Glutamatergic neuron (in vitro differentiated cells): ENCODE data around the gene NFASC. TPM values are rescaled to one million over a fixed set of nuclear protein-coding genes. Genes with fewer than 3 reads are reported as not detected.

Experiments used
- DNase-seq: peaks from one replicate; pipeline ENCODE4 v3.0.0; 2022
- H3K27ac Mint-ChIP-seq: one replicate; pipeline ENCODE4 v1.8.0; 2020; ENCODE audit warnings: mild to moderate bottlenecking, mixed read lengths, inconsistent platforms; ENCODE audit not compliant: unreplicated experiment
- H3K27me3 Mint-ChIP-seq: one replicate; pipeline ENCODE4 v1.8.0; 2020; ENCODE audit warnings: mild to moderate bottlenecking, moderate library complexity, mixed read lengths, inconsistent platforms; ENCODE audit not compliant: unreplicated experiment
- H3K36me3 Mint-ChIP-seq: one replicate; pipeline ENCODE4 v1.8.0; 2020; ENCODE audit warnings: mild to moderate bottlenecking, mixed read lengths, inconsistent platforms; ENCODE audit not compliant: unreplicated experiment
- H3K4me1 Mint-ChIP-seq: one replicate; pipeline ENCODE4 v1.8.0; 2020; ENCODE audit warnings: mild to moderate bottlenecking, low read depth, mixed read lengths, inconsistent platforms; ENCODE audit not compliant: unreplicated experiment
- H3K4me3 Mint-ChIP-seq: one replicate; pipeline ENCODE4 v1.8.0; 2020; ENCODE audit warnings: mild to moderate bottlenecking, mixed read lengths, inconsistent platforms; ENCODE audit not compliant: unreplicated experiment
- H3K9me3 Mint-ChIP-seq: one replicate; pipeline ENCODE4 v1.8.0; 2020; ENCODE audit warnings: mild to moderate bottlenecking, moderate library complexity, mixed read lengths, inconsistent platforms; ENCODE audit not compliant: unreplicated experiment
- total RNA-seq: library from RNA; stranded (reverse); fragmentation: NEBNext Ultra II Directional; extraction: Animal tissue kit (Norgen Biotek cat#: 25700); gene quantifications from one replicate; pipeline ENCODE4 v1.2.1, GENCODE V29; 2021; ENCODE audit not compliant: unreplicated experiment
- TF ChIP-seq, protein P1 (sequence below): fragments of 200-600 bp; sonication (generic); IDR thresholded peaks from one replicate; pipeline ENCODE4 v1.5.0; 2021; ENCODE audit not compliant: partially characterized antibody, unreplicated experiment

NFASC gene
- total RNA-seq, 1 donor from 2014 or later, result 301 TPM

DNA sequence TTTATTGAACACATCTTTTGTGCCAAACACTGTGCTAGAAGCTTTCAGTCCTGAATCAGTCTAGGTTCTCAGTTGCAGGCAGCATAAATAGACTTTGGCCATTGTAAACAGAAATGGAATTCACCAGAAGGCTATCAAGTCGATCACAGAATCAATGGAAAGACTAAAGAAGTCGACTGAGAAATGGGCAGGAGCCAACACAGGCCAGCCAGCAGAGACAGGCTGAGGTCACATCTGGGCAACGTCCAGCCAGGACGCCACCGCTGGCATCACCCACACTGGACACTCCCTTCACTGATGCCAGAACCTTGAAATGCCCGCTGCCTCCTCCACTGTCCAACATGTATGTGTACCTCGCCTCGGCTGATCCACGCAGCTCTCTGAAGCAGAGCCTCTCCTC, 166.9 kb downstream of the NFASC start:
- Mint-ChIP-seq H3K9me3 (peaks cover 7% of the 10 kb centered on the region), H3K27ac (no peak overlapping the region), H3K36me3 (no peaks in the 10 kb centered on the region), H3K27me3 (peaks cover 23% of the 10 kb centered on the region), H3K4me1 (peaks cover 42% of the 10 kb centered on the region), H3K4me3 (no peak overlapping the region)
- TF ChIP-seq, protein P1, sequence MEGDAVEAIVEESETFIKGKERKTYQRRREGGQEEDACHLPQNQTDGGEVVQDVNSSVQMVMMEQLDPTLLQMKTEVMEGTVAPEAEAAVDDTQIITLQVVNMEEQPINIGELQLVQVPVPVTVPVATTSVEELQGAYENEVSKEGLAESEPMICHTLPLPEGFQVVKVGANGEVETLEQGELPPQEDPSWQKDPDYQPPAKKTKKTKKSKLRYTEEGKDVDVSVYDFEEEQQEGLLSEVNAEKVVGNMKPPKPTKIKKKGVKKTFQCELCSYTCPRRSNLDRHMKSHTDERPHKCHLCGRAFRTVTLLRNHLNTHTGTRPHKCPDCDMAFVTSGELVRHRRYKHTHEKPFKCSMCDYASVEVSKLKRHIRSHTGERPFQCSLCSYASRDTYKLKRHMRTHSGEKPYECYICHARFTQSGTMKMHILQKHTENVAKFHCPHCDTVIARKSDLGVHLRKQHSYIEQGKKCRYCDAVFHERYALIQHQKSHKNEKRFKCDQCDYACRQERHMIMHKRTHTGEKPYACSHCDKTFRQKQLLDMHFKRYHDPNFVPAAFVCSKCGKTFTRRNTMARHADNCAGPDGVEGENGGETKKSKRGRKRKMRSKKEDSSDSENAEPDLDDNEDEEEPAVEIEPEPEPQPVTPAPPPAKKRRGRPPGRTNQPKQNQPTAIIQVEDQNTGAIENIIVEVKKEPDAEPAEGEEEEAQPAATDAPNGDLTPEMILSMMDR, result no peak
- DNase-seq, result no peak

DNA sequence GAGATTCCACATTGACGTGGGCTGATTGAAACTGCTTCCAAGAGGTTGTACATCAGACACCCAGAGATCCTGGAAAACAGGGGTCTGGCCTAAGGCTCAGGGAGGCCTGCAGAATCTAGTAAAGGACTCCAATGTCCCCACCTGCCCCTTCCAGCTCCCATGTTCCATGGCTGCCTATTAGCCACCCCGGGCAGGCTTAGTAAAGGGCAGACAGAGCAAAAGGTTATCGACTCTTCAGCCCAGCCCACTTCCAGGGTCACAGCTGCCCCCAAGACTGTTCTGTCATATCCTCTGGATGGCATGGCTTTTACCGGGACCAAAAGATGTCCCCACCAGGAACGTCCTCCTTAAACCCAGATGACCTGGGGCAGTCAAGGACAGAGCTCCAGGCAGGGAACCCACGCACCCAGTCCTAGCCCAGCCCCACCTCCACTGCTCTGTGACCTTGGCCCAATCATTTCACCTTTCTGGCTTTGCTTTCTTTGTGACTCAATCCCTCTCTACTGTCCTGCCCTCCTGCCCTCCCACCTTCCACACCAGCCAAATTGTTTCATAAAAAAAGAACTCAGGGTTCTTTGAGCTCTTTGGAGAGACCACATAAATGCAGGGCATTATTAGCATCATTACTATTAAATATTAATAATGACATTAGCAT, 167.6 kb downstream of the NFASC start:
- Mint-ChIP-seq H3K4me3 (no peak overlapping the region), H3K4me1 (peaks cover 39% of the 10 kb centered on the region), H3K27me3 (peaks cover 23% of the 10 kb centered on the region), H3K9me3 (peaks cover 3% of the 10 kb centered on the region), H3K36me3 (no peaks in the 10 kb centered on the region), H3K27ac (no peak overlapping the region)
- no peak for DNase-seq
- TF ChIP-seq, protein P1, result no peak

DNA sequence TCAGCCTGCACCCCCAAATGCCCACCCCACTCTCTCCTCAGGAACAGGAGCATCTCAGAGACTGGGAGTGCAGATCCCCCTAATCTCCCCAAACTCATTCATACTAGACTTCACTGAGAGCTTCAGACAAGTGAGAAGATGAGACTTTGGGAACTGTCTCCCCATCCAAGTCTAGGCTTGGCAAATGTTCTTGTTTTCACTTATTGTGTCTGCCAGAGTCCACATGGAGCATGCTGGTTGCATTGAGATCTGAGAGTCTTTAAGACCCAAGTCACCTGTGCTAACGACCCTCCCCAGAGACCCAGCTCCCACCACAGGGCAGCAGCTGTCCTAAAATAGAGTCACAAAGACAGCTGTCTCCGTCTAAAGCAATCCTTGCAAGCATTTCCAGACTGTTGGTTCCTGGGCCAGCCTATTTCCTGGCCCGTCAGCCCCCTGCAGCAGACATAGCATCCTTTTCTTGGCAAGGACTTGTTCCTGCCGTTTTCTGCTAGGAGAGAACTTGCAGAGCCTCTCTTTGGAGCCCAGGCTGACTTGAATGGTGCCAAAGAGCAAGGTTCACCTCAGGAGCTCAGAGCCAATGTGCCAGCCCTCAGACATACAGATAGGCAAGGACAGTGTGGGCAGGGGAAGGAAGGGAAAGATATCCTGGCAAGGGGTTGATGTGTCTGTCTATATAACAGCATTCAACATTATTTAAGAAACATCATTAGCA, 170.5 kb downstream of the NFASC start:
- H3K4me3 Mint-ChIP-seq, result peak overlapping the region; percentile 10
- no peaks in the 10 kb centered on the region for H3K36me3 Mint-ChIP-seq
- H3K9me3 Mint-ChIP-seq, result peaks cover 4% of the 10 kb centered on the region
- H3K4me1 Mint-ChIP-seq, result peaks cover 37% of the 10 kb centered on the region
- TF ChIP-seq, protein P1, result no peak
- no peak for DNase-seq
- peaks cover 30% of the 10 kb centered on the region for H3K27me3 Mint-ChIP-seq
- H3K27ac Mint-ChIP-seq, result peak overlapping the region; percentile 56

DNA sequence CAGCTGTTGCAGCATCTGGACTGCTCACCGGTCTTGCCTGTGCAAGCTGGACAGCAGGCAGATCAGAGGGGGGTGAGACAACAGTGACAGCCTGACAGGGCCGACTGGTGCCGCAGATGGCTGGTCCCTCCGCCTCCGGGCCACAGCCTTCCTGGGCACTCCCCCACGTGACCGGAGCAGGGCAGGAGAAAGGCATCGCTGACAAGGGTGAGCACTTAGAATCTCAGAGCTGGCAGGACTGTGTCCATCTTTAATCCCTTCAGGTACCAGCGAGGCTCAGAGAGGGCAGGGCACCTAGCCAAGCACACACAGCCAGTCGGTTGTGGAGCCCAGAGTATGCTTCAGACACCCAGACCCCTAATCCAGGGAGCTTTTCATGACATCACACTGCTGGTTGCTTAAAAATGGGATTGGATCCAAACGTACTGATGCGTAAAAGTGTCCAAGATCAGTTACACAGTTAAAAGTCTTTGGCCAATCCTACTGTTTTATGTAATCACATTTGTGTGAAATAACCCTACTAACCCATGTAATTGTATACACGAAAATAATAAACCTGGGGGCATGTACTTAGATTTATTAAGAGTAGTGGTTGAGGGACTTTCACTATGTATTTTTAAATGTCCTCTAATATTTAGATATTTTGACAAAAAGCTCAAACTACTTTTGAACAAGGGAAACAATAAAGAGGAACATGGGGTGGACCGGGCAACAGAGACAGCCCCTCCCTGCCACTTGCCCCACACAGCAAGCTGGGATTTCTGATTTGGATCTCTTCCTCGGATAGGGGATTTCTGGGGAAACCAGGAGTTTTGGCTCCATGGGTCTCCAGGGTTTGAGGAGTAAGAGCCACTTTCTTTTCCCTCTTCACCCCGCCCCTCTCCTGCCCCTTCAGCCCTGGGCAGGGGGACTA, 171.6 kb downstream of the NFASC start:
- H3K4me3 Mint-ChIP-seq, result peak overlapping the region; percentile 59
- H3K9me3 Mint-ChIP-seq, result peaks cover 4% of the 10 kb centered on the region
- H3K27me3 Mint-ChIP-seq, result peaks cover 26% of the 10 kb centered on the region
- peak overlapping the region; percentile 56 for H3K27ac Mint-ChIP-seq
- DNase-seq, result peak; percentile 54
- peaks cover 42% of the 10 kb centered on the region for H3K4me1 Mint-ChIP-seq
- no peaks in the 10 kb centered on the region for H3K36me3 Mint-ChIP-seq
- TF ChIP-seq, protein P1, result no peak
